NK-92 (cell line): ENCODE results near the gene MAGI2.

ENCODE experiments used
- DNase-seq: peaks from one replicate; lab custom pipeline; 2025; ENCODE audit not compliant: unreplicated experiment; lab: John Stamatoyannopoulos, UW

Gene MAGI2

GRCh38 chr7:78842068-78842467 is 611.4 kb downstream of the MAGI2 start:
- no peak for DNase-seq

GRCh38 chr7:78835897-78836296 is 617.6 kb downstream of the MAGI2 start:
- DNase-seq: no peak

DNA sequence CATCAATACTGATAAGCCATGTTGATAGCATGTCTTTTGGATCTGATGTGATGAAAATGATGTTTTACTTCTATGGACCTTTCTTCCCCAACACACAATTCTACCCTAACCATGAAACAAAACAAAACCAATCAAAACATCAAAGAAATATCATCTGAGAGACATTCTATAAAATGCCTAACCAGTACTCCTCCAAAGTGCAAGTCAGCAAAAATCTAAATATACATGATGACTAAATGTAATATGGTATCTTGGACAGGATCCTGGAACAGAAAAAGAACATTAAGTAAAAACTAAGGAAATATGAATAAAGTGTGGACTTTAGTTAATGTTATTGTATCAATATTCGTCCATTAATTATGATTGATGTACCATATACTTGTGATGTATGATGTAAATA is 625.1 kb downstream of the MAGI2 start:
- no peak for DNase-seq

DNA sequence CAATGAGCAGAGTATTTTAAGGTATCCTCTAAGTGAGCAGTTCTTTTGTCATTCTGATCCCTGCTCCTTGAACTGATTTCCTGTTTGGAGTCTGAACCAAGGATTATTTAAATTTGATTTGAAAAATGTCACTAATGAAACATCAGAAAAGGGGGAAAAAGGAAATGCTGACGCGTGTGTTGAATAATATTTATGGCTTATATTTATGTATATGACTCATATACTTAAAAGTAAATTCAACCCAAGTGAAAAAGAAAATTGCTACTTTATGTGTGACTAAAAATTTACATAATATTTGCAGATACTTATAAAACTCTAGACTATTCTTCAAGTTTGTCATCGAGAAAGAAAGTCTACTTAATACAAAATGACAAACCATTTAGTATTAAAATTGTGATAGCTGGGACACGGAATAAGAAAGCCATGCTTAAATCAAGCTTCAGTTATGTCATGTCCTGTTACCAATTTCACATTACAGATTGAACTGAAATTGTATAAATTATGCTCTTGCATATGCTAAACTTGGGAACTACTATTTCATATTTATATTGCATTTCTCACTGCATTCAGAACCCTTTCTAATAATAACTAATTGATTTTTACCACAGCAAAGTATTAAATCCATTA is 649.9 kb downstream of the MAGI2 start:
- DNase-seq: no peak

GRCh38 chr7:78794101-78794500 is 659.4 kb downstream of the MAGI2 start:
- no peak for DNase-seq

DNA sequence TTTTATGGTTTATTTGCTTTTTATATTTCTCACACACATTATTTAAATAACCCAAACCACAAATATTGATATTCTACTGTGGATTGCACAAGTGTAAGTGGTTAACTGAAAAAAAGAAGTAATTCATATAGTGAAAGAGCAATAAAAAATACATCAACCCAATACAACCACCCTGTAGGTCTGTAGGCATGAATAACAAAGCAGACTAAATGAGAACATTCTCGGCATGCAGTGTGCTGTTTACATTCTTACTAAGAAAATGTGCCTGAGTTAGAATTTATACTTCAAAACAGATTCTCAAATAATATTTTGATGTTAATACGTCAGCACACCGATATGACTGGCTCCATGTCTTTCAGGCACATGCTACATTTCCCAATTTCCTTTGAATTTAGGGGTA is 660.8 kb downstream of the MAGI2 start:
- DNase-seq: no peak

DNA sequence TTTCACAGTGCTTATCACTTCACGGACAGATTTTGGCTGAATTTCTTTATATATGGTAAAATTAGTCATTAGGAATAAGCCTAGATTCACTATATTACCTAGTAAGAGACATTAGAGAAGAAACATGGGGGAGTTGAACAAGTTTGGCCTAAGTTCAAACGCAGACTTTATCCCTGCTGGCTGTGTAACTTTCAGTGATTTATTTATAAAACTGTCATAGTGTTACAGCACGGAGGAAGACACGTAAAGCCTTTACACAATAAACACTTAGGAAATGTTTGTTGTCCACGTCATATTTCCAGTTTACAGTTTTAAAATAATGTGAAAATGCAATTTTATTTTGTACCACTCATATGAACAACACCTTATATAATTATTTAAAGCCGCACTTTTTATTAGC is 661.5 kb downstream of the MAGI2 start:
- DNase-seq: no peak

- no peak for DNase-seq
These were observed 665.0 kb downstream of the MAGI2 start for GRCh38 chr7:78788464-78788863.

- DNase-seq: no peak
These were observed 665.6 kb downstream of the MAGI2 start for GRCh38 chr7:78787854-78788253.

GRCh38 chr7:78786055-78786454 is 667.4 kb downstream of the MAGI2 start:
- DNase-seq: no peak

GRCh38 chr7:78783179-78783962 is 670.1 kb downstream of the MAGI2 start:
- no peak for DNase-seq

- DNase-seq: no peak
These were observed 672.9 kb downstream of the MAGI2 start for GRCh38 chr7:78780560-78780959.

DNA sequence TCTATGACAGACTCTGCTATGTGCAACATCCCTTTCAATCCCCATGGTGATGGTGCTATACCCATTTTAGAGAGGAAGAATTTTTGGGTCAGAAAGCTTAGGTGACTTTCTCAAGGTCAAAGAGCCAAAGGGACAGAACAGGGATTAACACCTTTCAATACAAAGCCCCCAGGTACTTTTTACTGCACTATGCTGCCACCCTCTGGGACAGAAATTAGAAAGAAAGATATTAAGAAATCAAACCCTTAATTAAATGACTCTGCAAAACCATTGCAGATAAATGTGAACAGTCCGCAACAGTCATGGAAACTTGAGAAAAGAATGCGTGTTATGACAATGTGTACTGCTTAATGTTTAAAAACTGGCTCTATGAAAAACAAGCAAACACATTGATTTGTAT is 673.7 kb downstream of the MAGI2 start:
- no peak for DNase-seq

DNA sequence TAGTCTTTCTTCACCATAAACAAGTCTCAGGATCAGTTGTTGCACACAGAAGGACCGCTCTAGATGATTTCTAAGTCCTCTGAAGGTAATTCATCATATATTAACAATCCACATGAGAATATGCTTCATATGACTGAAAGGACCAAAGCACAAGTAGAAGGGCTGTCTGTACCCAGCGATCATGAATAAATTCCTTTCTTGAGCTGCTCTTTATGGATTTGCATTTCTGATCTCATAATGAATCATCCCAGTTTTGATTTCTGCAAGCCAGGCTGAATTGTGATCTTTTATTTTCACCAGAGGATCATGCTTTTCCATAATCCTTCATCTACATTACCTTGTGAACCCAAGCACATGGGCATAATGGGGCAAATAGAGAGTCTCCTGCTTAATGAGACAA is 675.6 kb downstream of the MAGI2 start:
- DNase-seq: no peak

DNA sequence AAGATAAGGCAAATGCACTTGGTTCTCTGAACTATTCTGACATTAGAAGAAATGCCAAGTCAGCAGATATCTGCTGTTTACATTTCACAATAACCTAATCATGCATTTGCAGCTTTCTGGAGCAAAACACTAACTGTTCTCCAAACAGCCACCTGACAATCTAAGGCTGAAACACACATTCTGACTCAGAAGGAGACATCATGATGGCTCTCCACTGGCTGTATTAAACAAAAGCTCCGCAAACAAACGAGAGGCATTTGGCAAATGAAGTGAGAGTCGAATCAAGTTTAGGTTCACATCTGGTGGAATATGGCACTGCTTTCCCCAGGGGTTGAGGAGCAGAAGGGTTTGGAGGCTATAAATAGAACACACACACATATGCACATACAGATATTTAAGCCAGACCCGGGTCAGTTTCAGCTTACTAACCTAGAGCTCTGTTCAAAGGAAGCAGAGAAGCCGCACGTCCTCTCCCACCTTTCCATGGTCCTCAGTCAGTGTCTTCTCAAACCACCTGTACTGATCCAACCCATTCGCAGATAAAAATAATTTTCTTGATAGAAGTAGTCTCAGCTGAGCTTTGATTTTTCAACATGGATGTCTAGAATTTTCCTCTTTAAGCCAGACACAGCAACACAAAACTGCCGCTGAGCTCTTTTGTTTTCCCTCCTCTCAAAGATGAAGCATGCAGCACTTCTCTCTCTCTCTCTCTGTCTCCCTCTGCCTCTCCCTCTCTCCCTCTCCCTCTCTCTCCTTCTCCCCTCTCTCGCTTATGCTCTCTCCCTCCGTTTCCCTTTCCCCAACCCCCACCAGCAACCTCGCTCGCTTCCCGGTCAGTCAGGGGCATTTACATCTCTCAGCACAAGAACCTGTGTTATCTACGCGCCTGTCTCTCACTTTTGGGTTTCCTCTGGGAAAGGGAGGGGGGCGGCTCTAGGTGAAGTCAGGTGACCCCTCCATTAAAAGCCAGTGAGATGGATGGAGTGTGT is 682.8 kb downstream of the MAGI2 start:
- DNase-seq: no peak

GRCh38 chr7:78769481-78770101 is 683.9 kb downstream of the MAGI2 start:
- no peak for DNase-seq

- DNase-seq: no peak
These were observed 684.6 kb downstream of the MAGI2 start for GRCh38 chr7:78768859-78769258.

- DNase-seq: no peak
These were observed 687.3 kb downstream of the MAGI2 start for GRCh38 chr7:78765943-78766729.

- no peak for DNase-seq
These were observed 688.9 kb downstream of the MAGI2 start for GRCh38 chr7:78764571-78764970.

- DNase-seq: no peak
These were observed 690.8 kb downstream of the MAGI2 start for GRCh38 chr7:78762625-78763024.
